Measurements from ENCODE around the gene SORCS2.

SORCS2 gene

DNA sequence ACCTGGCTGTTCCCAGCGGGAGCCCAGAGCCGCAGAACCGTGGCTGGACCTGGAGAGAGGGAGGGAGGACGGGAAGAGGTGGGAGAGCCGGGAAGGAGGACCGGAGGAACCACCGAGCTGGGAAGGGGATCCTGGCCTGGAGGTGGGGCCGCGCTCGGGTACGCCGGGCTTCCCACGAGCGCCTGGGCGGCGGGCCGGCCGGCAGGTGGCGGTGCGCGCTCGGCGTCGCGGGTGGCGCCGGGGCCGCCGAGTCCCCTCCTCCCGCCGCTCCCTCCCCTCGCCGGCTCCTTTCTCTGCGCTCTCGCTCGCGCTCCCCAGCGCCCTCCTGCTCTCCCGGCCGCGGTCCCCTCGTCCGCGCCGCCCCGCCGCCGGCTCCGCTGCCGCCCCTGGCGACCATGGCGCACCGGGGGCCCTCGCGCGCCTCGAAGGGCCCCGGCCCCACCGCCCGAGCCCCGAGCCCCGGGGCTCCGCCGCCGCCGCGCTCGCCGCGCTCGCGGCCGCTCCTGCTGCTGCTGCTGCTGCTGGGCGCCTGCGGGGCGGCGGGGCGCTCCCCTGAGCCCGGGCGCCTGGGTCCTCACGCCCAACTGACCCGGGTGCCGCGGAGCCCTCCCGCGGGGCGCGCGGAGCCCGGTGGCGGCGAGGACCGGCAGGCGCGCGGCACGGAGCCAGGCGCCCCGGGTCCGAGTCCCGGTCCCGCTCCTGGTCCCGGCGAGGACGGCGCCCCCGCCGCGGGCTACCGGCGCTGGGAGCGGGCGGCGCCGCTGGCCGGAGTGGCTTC lies at the start of gene SORCS2:
TSS of gene SORCS2 (plus strand) at position 287 of the 778 bp plus-strand sequence.
- DNase-seq, result peak; percentile 15 to 17

DNA sequence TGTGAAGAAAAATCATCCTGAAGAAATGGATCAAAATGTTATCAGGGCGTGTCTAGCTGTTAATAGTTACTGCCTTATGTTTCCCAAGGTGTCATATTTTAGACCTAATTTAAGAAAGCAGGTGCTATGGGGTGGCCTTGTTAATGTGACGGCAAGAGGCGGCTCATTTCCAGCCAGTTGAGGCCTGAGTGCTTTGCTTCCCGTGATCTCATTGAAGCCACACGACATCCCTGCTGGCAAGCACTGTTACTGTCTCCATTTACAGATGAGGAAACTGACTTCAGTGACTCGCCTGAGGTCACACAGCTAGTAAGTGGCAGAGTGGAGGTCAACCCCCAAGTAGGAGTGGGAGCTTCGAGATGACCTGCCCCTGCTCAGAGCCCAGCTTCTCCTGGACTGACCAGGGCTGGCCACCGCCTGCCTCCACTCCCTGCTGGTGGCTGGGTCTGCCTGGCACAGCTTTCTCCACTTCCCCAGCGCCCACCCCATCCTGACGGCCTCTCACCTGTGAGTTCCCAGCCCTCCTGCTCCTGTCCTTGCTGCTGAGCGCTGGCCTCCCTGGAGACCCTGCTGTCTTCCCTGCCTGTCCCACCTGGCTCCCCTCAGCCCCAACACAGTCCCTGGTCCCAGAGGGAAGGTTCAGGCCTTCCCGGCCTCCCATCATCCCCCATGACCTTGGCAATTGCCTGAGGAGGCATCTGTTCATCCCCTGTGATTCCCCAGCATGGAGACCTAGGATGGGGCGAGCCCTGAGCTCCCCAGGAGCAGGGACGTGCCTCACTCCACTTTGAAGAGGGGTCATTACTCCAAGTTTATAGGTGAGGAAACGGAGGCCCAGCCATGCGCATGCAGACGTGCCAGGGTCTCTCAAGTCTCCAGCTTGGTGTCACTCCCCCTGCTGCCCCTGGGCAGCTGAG lies 47.7 kb upstream of the SORCS2 start:
- DNase-seq, result no peak

DNA sequence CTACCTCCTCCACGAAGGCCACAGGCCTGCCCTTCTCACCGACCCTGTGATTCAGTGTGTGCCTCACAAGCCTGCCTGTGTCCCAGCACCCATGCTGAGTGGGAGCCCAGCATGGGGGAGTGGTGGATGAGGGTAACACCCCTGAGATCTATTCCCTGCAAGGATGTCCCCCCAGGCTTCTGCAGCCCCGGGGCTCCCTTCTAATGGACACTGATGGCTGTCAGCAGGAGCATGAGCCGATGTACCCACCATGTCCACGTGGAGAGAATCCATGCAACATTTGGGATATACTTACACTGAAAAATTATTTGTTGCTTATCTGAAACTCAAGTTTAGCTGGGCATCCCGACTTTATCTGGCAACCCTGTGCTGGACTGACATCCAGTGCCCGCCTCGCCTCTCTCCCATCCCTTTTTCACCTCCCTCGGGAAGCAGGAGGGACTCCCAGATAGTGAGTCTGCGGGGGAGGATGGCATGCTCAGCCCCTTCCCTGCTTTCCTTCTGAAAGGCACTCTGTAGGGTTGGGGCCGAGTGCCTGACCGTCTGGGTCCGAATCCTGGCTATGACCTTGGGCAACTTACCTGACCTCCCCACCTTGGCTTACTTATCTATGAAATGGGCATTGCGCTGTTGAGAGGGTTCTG lies 46.9 kb upstream of the SORCS2 start:
- DNase-seq, result no peak

DNA sequence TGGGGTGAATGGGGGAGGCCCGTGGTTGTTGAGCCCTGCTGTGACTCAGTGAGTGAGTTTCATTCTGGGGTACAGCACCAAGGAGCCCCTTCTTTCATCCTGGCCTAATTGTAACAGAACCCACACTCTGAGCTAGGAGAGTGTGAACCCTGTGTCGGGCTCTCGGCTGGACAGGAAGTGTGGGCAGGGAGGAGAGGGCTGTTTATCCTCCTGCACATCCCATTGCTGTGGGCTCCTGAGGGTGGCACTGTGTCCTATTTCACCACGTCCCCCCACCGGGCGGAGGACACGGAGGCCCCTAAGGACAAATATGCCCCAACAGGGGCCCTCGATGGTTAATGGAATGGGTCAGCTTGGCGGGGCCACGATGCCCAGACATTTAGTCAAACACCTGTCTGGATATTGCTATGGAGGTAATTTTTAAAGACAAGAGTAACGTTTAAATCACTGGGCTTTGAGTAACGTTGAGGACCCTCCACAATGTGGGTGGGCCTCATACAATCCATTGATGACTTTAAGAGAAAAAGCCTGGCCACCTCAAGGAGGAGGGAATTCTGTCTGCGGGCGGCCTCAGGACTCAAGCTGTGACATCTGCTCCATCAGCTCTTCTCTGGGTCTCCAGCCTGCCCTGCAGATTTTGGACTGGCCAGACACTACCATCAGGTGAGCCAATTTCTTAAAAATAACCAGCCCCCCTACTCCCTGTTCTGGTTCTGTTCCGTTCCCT lies 46.1 kb upstream of the SORCS2 start:
- DNase-seq, result no peak

DNA sequence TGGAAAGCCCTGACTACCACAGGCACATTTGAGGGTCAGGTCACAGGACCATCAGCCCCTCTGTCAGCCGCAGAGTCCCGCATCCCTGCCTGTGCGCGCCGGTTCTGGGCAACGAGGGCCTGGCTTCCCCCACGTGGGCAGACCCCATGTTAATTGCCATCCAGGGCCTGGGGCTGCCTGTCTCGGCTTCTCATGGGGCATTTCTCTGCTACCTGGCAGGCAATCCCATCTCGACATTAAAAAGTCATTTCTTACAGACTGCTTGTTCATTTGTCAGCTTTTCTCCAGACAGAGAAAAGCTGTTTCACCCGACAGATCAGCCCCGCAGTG lies 45.6 kb upstream of the SORCS2 start:
- DNase-seq, result no peak

DNA sequence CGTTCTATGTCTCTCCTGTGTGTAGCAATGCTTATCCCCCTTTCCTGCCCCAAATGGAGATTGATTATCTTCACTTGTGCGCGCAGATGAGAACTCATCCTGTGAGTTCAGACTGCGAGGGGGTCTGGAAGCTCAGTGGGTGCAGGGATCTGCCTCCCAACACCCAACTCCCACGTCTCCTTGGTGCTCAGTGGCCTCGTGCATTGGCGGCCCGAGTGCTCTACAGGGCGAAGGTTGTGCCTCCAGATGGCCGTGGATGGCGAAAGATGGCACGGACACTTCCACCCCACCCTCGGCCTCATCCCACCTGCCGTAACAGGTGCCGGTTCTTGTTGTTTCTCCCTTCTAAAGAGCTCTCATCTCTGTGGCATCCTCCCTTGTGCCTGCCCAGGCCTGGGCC lies 45.1 kb upstream of the SORCS2 start:
- no peak for DNase-seq

DNA sequence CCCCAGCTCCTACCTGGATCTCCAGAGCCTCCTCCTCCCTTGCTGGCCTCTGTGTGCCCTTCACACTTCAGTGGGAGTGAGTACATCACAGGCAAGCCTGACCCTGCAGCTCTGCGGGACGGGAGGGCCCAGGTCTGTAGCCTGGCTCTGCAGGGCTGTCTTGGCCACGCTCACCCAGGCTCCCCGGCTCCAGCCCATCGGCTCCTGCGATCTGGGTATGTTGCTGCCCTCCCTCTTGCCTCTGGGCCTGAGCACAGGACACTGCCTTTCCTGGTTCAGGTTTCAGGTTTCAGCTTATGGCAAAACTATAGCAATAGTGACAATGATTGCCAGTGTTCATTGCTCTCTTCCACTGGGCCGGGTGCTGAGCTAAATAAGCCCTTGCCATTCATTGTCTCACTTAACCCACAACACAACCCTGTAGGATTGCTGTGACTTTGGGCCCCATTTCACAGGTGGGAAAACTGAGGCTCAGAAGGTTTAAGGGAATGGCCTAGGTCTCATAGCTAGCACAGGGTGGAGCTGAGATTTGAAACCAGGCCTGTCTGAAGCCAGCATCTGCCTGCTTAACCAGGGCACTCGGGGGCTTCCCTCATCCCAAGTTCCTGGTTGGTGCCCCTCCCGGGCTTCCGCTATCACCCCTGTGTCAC lies 44.6 kb upstream of the SORCS2 start:
- no peak for DNase-seq

DNA sequence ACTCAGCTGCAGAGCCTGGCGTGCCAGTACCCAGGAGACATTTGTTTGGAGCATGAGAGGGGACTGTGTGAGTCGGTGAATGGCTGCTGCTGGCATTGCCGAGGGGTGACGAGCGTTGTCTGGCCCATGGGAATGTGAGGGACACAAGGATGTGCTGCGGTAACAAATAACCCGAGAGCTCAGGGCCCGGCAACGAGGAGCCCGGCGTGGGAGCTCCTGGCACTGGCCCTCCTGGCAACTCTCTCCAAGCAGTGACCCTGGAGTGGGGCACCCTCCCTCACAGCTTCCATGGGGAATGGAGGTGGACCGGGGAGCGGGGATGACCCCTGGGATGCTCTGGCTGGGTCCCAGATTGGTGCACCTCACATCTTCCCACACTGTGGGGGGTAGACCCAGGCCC lies 44.0 kb upstream of the SORCS2 start:
- no peak for DNase-seq

DNA sequence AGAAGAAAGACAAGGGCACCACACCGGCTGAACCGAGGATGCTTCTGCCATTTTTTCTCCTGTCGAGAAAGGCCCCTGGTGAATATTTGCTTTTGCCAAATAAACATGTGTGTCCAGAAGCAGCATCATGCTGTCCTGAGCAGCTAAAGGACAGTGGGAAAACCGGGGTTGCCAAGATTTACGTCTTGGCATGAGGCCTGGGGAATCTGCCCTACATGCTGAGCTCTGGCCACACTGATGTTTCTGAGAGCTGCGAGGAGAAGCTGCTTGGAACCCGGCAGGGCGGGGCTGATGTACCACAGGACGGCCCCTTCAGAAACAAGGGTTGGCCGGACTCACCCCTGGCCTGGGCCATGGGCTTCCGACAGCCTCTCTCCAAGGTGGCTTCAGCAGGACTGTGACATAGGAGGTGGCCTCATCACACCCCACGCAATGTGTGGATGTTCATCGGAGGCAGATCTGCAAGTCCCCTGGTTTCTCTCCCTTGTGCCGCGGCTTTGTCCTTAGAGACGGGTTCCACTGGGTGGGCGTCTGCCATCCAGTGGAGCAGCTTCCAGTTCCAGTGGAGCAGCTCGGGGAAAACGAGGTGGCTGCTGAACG lies 42.2 kb upstream of the SORCS2 start:
- DNase-seq, result no peak

DNA sequence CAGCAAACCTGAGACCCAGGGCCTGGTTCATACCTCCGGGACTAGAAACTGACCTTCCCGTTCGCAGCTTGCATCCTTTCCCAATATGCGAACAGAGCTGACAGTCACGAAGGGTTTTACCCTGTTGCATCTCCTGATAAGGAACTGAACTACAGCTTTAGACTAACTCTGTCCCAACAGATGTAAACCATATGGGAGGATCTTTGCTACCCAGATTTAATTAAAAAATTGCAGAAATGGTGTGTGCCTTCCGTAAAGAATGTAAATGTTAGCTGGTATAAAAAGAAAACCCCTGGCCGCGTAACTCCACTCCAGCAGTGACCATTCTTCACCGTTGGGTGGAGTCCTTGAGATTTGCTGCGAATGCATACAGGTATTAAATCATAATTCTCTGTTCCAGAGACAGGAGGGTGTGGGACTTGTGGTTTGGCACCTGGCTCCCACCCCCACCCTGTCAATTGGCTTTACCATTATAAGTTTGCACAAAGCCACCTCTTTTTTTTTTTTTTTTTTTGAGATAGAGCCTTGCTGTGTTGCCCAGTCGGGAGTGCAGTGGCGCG lies 40.6 kb upstream of the SORCS2 start:
- DNase-seq, result no peak

DNA sequence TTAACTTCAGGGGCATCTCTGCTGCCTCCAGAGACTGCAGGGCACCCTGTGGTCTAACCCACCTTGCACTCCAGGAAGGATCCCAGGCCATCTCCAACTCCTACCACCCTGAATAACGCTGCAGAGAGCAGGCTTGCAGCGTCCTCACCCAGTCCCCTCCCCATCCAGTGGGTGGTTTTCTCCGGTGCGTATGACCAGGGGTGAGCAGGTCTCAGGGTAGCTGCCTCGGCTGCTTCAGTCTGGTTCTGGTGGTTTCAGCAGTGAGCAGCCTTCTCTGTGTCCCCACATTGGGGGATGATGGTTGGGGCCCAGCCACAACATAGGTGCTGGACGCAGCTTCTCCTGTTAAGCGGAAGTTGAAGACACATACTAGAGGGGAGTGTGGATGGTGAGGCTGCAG lies 38.6 kb upstream of the SORCS2 start:
- no peak for DNase-seq

DNA sequence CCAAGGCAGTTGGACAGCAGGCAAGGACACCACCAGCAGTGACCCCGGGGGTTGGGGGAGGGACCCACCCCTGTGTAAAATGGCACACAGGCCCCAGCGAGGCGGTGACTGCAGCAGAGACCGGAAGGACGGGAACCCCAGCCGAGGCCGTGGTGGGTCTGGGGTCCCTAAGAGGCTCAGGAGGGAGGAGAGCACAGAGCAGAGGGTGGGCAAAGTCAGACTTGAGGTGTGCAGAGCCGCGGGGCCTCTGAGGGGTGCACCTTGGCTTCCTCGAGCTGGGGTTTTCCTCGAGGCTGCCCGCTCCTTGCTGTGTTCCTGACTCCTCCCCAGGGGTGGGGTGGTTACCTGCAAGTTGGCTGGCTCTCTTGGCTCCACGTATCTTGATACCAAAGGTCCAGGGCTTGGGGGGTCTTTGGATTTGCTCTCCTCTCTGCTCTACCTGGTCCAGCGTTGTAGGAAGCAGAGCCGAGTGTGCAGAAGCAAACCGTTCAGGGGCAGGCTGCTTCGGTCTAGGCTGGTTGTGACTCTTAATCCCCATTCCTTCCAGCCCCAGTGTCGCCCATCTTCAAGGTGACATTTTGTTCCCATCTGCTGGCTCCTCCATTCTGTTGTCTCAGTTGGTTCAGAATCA lies 37.9 kb upstream of the SORCS2 start:
- no peak for DNase-seq

DNA sequence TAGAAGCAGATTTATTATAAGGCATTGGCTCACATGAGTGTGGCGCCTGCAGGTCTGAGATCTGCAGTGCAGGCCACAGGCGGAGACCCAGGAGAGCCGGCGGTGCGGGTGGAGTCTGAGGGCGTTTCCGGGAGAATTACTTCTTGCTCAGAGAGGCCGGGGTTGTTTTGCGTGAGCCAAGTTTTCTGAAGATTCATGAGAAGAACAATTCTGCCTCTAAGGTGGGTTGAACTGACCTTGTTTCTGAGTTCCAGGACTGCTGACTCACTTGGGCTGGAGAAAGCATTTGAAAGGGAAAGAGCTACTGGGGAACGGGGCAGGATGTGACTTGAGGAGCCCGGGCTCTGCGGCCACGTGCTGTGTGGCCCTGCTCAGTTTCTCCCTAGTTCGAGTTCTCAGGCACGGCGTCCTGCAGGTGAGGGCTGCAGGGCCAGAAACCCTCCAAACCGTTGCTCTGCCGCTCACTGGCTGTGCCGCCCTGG lies 36.7 kb upstream of the SORCS2 start:
- DNase-seq, result no peak

DNA sequence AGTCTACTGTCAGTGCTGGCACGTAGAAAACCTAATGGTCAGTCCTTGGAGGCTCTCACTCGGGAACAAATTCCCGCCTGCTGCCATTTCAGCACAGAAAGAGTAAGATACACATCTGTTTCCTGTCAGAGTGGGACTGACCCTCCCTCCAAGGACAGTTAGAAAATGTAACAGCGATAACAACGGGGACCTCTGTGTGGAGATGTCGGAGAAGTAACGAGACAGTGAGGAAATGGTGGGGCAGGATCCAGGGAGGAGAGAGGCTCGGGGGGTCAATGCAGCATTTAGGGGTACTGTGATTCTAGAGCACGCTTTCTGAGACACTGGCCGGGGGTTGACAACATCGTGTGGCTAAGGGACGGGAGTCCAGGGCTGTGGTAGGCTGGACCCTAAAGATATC lies 36.0 kb upstream of the SORCS2 start:
- DNase-seq, result no peak

DNA sequence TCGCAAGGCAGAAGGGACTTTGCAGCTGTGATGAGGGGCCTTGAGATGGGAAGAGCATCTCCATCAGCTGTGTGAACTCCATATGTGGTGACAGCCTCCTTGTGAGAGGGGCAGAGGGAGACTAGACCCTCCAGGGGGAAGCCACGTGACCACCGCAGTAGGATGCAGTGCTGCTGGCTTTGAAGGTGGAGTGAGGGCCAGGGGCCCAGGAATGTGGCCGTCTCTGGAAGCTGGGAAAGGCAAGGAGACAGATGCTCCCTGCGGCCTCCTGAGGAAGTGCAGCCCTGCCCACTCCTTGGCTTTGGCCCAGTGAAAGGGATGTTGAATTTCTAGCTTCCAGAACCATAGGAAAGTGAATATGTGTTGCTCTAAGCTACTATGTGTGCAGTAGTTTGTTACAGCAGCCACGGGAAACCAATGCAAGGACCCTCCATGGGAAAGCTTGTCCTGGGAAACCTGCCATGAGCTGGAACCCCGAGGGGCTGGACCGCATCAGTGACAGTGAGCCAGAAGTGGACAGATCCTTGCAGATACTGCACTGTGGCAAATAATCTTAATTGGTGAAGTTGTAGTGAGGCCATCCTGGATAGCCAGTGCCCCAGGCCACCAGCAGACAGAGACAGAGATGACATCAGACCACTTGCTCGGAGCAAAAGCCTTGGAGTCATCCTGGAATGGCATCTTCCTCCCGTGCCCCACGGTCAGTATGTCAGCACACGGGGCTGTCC lies 35.4 kb upstream of the SORCS2 start:
- DNase-seq, result no peak

DNA sequence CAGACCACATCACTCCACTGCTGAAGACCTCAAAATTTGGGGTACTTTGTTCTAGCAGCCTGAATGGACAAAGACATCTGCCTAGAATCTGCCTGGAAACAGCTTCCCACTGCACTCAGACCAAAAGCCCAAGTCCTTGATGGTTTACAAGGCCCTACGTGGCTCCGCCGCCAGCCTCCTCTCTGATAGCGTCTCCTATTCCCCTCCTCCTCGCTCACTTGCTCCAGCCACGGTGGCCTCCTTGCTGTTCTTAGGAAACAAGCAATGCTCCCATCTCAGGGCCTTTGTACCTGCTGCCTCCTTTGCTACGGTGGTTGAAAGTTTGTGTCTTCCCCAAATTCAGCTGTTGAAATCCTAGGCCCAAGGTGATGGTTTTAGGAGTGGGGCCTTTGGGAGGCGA lies 34.7 kb upstream of the SORCS2 start:
- no peak for DNase-seq

DNA sequence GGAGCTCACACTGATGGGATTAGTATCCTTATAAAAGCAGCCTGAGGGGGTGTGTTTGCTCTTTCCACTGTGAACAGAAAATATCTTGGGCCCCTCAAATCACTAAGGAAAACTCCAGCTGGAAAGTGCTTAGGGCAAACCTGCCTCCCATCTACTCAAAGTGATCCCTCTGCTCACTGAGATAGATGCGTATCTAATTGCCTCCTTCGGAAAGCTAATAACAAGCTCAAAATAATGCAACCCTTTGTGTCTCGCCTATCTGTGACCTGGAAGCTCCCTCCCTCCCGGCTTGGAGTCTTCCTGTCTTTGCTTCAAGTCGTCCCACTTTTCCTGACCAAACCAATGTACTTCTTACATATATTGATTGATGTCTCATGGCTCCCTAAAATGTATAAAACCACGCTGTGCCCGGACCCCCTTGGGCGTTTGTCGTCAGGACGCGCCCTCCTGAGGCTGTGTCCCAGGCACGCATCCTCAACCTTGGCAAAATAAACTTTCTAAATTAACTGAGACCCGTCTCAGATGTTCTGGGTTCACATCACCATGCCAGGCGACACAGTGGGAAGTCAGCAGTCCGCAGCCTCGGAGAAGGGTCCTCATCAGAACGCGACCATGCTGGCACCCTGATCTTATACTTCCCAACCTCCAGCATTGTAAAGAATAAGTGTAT lies 34.1 kb upstream of the SORCS2 start:
- DNase-seq, result no peak

DNA sequence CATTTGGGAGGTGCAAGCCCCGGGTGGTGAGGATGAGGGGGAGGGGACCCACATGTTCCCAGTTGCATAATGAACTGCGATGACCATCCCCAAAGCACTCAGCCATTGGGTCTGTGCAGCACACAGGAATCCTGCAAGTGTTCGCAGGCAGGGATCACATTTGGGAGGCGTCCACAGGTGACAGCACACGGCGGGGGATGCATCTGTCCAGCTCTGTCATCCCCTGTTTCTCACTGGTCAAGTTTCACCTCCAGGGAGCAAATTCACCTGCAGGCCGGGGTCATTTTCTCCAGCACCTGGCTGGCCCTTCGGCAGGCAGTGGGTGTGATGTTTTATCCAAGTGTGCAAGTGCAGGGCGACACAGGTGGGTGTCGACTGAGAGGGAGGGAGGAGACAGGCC lies 33.3 kb upstream of the SORCS2 start:
- DNase-seq, result no peak

DNA sequence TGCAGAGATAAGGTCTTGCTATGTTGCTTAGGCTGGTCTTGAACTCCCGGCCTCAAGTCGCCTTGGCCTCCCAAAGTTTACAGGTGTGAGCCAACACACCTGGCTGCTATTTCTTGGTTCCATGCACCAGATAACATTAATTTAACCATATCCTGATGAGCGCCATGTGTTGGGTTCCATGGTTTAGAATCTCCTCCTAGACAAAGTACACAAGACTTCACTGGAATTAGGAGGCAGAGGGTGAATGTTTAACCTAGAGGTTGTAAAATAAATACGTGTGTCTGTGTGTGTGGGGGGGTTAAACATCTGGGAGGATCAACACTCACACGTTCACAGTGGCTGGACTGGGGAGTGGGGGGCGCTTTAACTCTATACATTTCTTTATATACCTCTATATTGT lies 32.4 kb upstream of the SORCS2 start:
- DNase-seq, result no peak

DNA sequence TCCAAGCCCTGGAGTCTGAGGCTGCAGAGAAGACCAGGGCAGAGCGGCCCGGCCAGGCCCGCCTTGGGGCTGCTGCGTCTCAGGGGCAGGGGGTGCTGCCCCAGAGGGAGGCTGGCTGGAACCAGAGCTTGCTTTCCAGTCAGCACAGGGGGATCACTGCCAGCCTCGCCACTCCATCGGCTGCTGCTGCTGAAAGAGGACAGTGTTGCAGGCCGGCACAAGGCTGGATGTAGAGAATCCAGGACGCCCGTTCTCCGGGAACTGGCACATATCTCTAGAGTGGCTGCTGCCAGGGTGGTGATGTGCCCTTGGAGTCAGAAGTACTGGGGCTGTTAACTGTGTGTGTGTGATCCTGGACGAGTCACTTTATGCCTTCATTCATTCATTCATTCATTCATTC lies 31.9 kb upstream of the SORCS2 start:
- DNase-seq, result no peak

Measured in activated CD4-positive, alpha-beta T cell treated with anti-CD3 and anti-CD28 coated beads for 4 hours (primary cell).